ENCODE results near the gene CRTC3.
"Not testable (repeated sequence)": the region's sequence is repeated elsewhere in the genome, so short reads cannot be mapped to it uniquely, and the experiment has no call there.

CRTC3 gene

DNA sequence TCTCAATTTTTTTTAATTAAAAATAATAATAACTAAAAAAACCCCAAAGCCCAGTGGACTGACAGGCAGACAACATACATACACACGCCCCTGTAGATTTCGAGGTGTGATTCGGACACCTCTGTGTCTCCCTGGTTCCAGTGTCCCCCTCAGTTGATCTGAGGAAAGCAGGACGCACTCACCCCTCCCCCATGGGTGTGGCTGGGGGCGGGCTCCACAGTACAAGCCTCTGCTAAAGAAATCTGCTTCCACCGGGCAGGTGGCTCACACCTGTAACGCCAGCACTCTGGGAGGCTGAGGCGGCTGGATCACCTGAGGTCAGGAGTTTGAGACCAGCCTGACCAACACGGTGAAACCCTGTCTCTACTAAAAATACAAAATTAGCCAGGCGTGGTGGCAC is 153.6 kb downstream of the CRTC3 start:
- DNase-seq = no peak

DNA sequence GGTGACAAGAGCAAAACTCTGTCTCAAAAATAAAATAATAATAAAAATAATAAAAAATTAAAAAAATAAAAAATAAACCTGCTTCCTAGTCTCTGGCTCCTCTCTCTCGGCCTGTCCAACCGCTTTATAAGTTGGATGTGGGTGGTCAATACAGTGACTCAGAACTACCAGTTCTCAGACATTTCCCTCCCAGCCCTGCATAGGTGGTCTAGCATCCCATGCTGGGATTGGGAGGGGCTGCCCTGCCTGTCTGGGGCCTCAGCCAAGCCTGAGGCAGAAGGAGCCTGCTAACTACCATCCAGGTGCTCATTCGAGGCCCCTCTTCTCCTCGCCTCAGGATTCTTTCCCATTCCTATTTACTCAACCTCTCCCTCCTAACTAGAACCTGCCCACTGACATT is 154.2 kb downstream of the CRTC3 start:
- no peak for DNase-seq

DNA sequence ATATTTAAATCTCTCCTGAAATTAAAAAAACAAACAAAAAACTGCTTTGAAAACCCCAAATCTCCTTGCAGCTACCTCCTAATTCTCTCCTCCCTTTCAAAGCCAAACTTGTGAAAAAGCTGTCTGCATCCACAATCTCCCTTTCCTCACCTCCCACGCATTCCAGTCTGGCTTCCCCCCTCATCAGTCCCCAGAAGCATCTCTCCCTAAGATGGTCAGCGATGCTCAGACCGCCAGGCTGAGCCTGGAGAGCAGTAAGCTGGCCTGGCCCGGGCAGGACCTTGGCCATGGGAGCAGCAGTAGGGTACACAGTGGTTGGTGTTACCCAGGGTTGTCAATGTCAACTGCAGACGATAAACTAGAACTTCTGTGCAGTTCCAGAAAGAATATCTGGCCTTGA is 154.6 kb downstream of the CRTC3 start:
- DNase-seq = no peak

- DNase-seq = no peak
These were observed 156.1 kb downstream of the CRTC3 start for GRCh38 chr15:90685591-90686434.

- DNase-seq = no peak
These were observed 156.9 kb downstream of the CRTC3 start for GRCh38 chr15:90686435-90687218.

DNA sequence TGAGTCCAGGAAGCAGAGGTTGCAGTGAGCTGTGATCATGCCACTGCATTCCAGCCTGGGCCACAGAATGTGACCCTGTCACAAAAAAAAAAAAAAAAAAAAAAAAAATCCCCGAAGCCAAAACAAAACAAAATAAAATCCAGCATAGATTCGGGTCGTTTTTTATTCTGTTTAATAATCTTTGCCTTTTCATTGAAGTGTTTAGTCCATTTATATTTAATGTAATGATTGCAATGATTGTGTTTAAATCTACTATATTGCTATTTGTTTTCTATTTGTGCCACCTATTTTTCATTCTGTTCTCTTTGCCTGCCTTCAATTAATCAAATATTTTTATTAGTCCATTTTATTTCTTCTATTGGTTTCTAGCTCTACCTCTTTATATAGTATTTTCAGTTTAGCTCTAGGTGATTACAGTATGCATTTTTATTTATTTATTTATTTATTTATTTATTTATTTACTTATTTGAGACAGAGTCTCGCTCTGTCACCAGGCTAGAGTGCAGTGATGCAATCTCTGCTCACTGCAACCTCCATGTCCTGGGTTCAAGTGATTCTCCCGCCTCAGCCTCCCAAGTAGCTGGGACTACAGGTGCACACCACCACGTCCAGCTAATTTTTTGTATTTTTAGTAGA is 159.7 kb downstream of the CRTC3 start:
- DNase-seq = not testable (repeated sequence)

- no peak for DNase-seq
These were observed 160.9 kb downstream of the CRTC3 start for GRCh38 chr15:90690585-90690984.

- DNase-seq = no peak
These were observed 161.6 kb downstream of the CRTC3 start for GRCh38 chr15:90691369-90691768.

- DNase-seq = no peak
These were observed 162.5 kb downstream of the CRTC3 start for GRCh38 chr15:90691982-90692773.
